ENCODE data around the gene DPYSL5. TPM values are rescaled to one million over a fixed set of nuclear protein-coding genes. Genes with fewer than 3 reads are reported as not detected.

The DPYSL5 gene
- total and polyA plus RNA-seq, 12 donors: 0.34 to 1.6 (median 0.82) TPM; not detected in 4

DNA sequence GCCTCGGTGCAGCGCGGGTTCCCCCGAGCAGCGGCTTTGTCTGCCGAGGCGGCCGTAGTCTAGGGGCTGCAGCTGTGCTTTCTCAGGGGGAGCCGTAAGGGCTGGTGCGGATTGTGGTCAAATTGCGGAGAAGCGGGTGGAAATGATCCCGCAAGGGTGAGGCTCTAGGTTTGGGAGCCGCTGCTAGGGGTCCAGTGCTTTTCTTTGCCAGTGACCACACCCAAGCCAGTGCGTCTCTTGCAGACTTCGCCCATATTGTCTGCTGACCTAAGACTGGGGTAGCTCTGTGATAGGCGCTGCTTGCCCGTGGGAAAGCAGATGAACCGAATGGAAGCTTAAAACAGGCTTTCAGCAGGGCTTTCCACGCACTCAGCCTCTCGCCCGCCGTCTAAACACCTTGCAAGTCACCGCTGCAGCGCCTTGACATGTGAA lies 2.1 kb downstream of the DPYSL5 start:
- no peak overlapping the region for H3K4me3 ChIP-seq
- DNase-seq: peak in 1 of 7 donors; percentile 52
- H3K36me3 ChIP-seq (replicated peaks in 1 of 2): no peaks in the 10 kb centered on the region
- no peak overlapping the region for H3K27ac ChIP-seq
- TF ChIP-seq, protein P1, sequence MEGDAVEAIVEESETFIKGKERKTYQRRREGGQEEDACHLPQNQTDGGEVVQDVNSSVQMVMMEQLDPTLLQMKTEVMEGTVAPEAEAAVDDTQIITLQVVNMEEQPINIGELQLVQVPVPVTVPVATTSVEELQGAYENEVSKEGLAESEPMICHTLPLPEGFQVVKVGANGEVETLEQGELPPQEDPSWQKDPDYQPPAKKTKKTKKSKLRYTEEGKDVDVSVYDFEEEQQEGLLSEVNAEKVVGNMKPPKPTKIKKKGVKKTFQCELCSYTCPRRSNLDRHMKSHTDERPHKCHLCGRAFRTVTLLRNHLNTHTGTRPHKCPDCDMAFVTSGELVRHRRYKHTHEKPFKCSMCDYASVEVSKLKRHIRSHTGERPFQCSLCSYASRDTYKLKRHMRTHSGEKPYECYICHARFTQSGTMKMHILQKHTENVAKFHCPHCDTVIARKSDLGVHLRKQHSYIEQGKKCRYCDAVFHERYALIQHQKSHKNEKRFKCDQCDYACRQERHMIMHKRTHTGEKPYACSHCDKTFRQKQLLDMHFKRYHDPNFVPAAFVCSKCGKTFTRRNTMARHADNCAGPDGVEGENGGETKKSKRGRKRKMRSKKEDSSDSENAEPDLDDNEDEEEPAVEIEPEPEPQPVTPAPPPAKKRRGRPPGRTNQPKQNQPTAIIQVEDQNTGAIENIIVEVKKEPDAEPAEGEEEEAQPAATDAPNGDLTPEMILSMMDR (IDR thresholded peaks at IDR 0.05): no peak
- TF ChIP-seq POLR2A (IDR thresholded peaks at IDR 0.05): no peak
- H3K4me1 ChIP-seq (replicated peaks in 1 of 2): peaks cover 14 to 28% of the 10 kb centered on the region in 2 donors
- H3K9me3 ChIP-seq (replicated peaks in 1 of 3): no peaks in the 10 kb centered on the region
- WGBS, 4 donors: 28 to 67% (median 44%) methylated on average over 8 to 25 of the region's 25 CpGs
- intact Hi-C loops (cut with DNase I): no loop called here
- peaks cover 65% of the 10 kb centered on the region for H3K27me3 ChIP-seq

DNA sequence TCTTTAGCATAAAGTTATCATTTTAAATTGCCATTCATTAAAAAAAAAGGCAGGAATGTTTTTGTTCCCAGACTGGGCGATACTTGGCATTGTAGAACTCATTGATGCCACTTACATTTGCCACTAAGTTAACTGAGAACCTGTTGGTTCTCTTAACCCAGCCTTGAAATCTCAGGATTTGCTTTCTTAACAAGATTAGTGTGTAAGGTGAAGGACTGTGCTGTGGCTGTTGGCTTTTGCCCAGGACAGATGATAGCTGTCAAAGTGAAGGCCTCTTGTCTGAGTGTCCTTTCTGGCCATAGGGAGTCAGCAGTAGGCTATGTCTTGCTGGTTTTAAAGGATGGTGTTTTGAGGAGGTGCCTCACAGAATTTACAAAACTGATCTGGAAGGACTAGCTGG lies 2.6 kb downstream of the DPYSL5 start:
- Histone ChIP-seq H3K4me1 (replicated peaks in 1 of 2) (peaks cover 14 to 28% of the 10 kb centered on the region in 2 donors), H3K9me3 (replicated peaks in 1 of 3) (no peaks in the 10 kb centered on the region), H3K36me3 (replicated peaks in 1 of 2) (no peaks in the 10 kb centered on the region), H3K4me3 (no peak overlapping the region), H3K27ac (no peak overlapping the region), H3K27me3 (peaks cover 60% of the 10 kb centered on the region)
- DNase-seq: no peak
- intact Hi-C loops (cut with DNase I): no loop called here
- TF ChIP-seq, protein P1 (IDR thresholded peaks at IDR 0.05): no peak
- no peak for TF ChIP-seq POLR2A (IDR thresholded peaks at IDR 0.05)
- 84 to 95% (median 88%) methylated on average over 1 of the region's 1 CpG for WGBS, 4 donors

DNA sequence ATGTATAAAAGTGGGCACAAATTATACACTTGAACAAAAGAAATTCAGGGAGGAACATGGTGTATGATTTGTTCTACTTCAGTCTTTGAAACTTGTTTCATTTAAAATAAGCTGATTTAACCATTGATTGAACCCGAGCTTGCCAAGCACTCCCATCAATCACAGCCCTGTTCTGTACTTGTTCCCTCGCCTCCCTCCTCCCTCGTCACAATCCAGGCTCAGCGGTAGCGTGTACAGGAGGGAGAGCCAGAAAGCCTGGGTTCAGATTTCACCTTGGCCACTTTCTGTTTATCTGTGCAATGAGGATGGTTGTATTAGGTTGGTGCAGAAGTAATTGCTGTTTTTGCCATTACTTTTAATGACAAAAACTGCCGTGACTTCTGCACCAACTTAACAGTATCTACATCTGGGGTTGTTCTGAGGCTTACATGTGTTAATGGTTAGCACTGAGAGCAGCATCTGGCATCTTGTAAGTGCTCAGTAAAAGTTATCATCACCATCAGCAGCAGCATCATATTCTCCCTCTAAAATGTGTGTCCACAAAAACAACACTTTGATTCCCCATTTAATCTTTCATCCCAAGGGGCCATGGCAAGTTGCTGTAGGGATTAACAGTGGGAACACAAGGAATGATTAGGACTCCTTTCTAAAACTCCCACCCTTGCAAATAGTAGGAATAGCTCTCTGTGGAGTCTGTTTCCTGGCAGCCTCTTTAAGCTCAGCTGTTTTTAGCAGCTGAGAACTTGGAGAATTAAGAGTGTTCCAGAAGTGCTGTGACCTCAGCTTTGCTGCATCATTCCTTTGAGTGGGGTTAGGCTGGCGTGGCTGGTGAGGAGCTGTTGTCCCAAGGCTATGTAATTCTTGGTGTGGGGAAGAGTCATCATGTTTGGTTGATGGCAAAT lies 4.7 kb downstream of the DPYSL5 start:
- TF ChIP-seq, protein P1 (IDR thresholded peaks at IDR 0.05): no peak
- no peak for TF ChIP-seq POLR2A (IDR thresholded peaks at IDR 0.05)
- intact Hi-C loops (cut with DNase I): no loop called here
- H3K4me1 ChIP-seq (replicated peaks in 1 of 2): peaks cover 13 to 23% of the 10 kb centered on the region in 2 donors
- DNase-seq: no peak
- H3K36me3 ChIP-seq (replicated peaks in 1 of 2): no peaks in the 10 kb centered on the region
- WGBS, 4 donors: 44 to 57% (median 54%) methylated on average over 7 of the region's 7 CpGs
- no peak overlapping the region for H3K4me3 ChIP-seq
- no peaks in the 10 kb centered on the region for H3K9me3 ChIP-seq (replicated peaks in 1 of 3)
- peaks cover 40% of the 10 kb centered on the region for H3K27me3 ChIP-seq
- H3K27ac ChIP-seq: no peak overlapping the region

DNA sequence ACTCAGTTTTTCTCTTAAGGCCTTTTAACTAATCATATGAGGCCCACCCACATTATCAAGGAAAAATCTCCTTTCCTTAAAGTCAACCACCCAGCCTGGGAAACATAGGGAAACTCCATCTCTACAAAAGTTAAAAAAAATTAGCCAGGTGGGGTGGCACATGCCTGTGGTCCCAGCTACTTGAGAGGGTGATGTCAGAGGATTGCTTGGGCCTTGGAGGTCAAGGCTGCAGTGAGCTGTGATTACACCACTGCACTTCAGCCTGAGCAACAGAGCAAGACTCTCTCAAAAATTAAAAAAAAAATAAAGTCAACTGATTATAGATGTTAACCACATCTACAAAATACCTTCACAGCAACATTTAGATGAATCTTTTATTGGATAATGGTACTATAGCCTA lies 5.8 kb downstream of the DPYSL5 start:
- DNase-seq: no peak
- TF ChIP-seq POLR2A (IDR thresholded peaks at IDR 0.05): no peak
- TF ChIP-seq, protein P1 (IDR thresholded peaks at IDR 0.05): no peak
- intact Hi-C loops (cut with DNase I): no loop called here
- Histone ChIP-seq H3K27me3 (peaks cover 29% of the 10 kb centered on the region), H3K4me3 (no peak overlapping the region), H3K27ac (no peak overlapping the region), H3K4me1 (replicated peaks in 1 of 2) (peaks cover 5 to 15% of the 10 kb centered on the region in 2 donors), H3K9me3 (replicated peaks in 1 of 3) (no peaks in the 10 kb centered on the region), H3K36me3 (replicated peaks in 1 of 2) (no peaks in the 10 kb centered on the region)

Measured in adrenal gland (tissue), 12 donors.